IMR-90 (cell line): ENCODE results near the gene RING1. TPM values are rescaled to one million over a fixed set of nuclear protein-coding genes. Genes with fewer than 3 reads are reported as not detected.

Experiments used
- ATAC-seq: fragments of 200-7000 bp; cut with Tn5 transposase; 2 replicates; pipeline ENCODE4 v1.9.1; 2020; ENCODE audit warnings: low read depth, mild to moderate bottlenecking, moderate library complexity
- BruUV-seq: library from RNA; stranded (reverse); fragments of 400-500 nt; replicated peaks from 2 replicates; lab custom pipeline; 2021; lab: Mats Ljungman, UMichigan
- CTCF ChIA-PET: fragments of 300-600 bp; formaldehyde crosslinking; extraction: SDS; loops from one replicate; lab custom pipeline; 2021; ENCODE audit warnings: antibody characterized with exemption; lab: Yijun Ruan, JAX
- POLR2A ChIA-PET: fragments of 300-600 bp; sonication (Branson Sonifier 250); formaldehyde crosslinking; loops from one replicate; lab custom pipeline; 2022; ENCODE audit warnings: antibody characterized with exemption; ENCODE audit not compliant: unreplicated experiment; lab: Charles Lee
- DNase-seq: peaks from one replicate; pipeline ENCODE4 v3.0.0; 2013
- H2AFZ ChIP-seq: replicated peaks from 2 replicates; pipeline ENCODE3; 2013; ENCODE audit warnings: low read length, mild to moderate bottlenecking; ENCODE audit not compliant: poor library complexity
- H2AK5ac ChIP-seq: 2 replicates; pipeline ENCODE4 v1.6.1; 2013; ENCODE audit warnings: low read depth, low read length, inconsistent platforms
- H2AK9ac ChIP-seq: replicated peaks from 2 replicates; pipeline ENCODE3; 2013; ENCODE audit warnings: mild to moderate bottlenecking, low read depth, low read length, moderate library complexity; ENCODE audit not compliant: poor library complexity
- H2BK120ac ChIP-seq: 2 replicates; pipeline ENCODE4 v1.6.1; 2013; ENCODE audit warnings: low read depth, low read length, inconsistent platforms
- H2BK15ac ChIP-seq: 3 replicates; pipeline ENCODE4 v1.6.1; 2013; ENCODE audit warnings: low read depth, low read length, inconsistent platforms
- H2BK20ac ChIP-seq: 2 replicates; pipeline ENCODE4 v1.6.1; 2013; ENCODE audit warnings: low read depth, mild to moderate bottlenecking, inconsistent platforms, low read length, moderate library complexity
- H2BK5ac ChIP-seq: 2 replicates; pipeline ENCODE4 v1.6.1; 2013; ENCODE audit warnings: mild to moderate bottlenecking, low read depth, low read length, inconsistent platforms; ENCODE audit not compliant: poor library complexity, severe bottlenecking
- H3K14ac ChIP-seq: replicated peaks from 2 replicates; pipeline ENCODE4 v1.6.1; 2013; ENCODE audit warnings: low read depth, low read length, inconsistent platforms
- H3K18ac ChIP-seq: 2 replicates; pipeline ENCODE4 v1.6.1; 2013; ENCODE audit warnings: low read depth, low read length, control low read depth
- H3K23ac ChIP-seq: 2 replicates; pipeline ENCODE4 v1.6.1; 2013; ENCODE audit warnings: low read depth, low read length, inconsistent platforms
- H3K27ac ChIP-seq: 2 replicates; pipeline ENCODE4 v1.5.1; 2013; ENCODE audit warnings: mild to moderate bottlenecking, control low read depth, low read length; ENCODE audit not compliant: insufficient read depth
- H3K27me3 ChIP-seq: 2 replicates; pipeline ENCODE4 v1.6.1; 2013; ENCODE audit warnings: low read length; ENCODE audit not compliant: control insufficient read depth, insufficient read depth
- H3K36me3 ChIP-seq: 2 replicates; pipeline ENCODE4 v1.6.1; 2013; ENCODE audit warnings: low read length, mixed read lengths; ENCODE audit not compliant: control insufficient read depth, insufficient read depth
- H3K4ac ChIP-seq: 2 replicates; pipeline ENCODE4 v1.6.1; 2013; ENCODE audit warnings: low read depth, low read length, inconsistent platforms
- H3K4me1 ChIP-seq: 2 replicates; pipeline ENCODE4 v1.6.1; 2013; ENCODE audit warnings: low read length, mixed read lengths; ENCODE audit not compliant: control insufficient read depth, insufficient read depth
- H3K4me2 ChIP-seq: 2 replicates; pipeline ENCODE4 v1.6.1; 2013; ENCODE audit warnings: low read depth, mild to moderate bottlenecking, control low read depth, low read length, moderate library complexity
- H3K4me3 ChIP-seq: 2 replicates; pipeline ENCODE4 v1.5.1; 2013; ENCODE audit warnings: low read depth, mild to moderate bottlenecking, control low read depth, low read length, moderate library complexity; ENCODE audit not compliant: insufficient read depth
- H3K56ac ChIP-seq: 2 replicates; pipeline ENCODE4 v1.6.1; 2013; ENCODE audit warnings: low read length, inconsistent platforms; ENCODE audit not compliant: insufficient read depth; ENCODE audit errors: extremely low read depth
- H3K79me1 ChIP-seq, 2 experiments: 2 replicates each; pipeline ENCODE4 v1.6.1; 2013; ENCODE audit warnings: low read length in 2 of 2, inconsistent platforms in 1 of 2, low read depth in 1 of 2
- H3K9ac ChIP-seq: 2 replicates; pipeline ENCODE4 v1.6.1; 2013; ENCODE audit warnings: low read depth, low read length, control low read depth
- H3K9me1 ChIP-seq: 2 replicates; pipeline ENCODE4 v1.6.1; 2013; ENCODE audit warnings: low read length, inconsistent platforms; ENCODE audit not compliant: insufficient read depth
- H3K9me3 ChIP-seq: 2 replicates; pipeline ENCODE4 v1.6.1; 2013; ENCODE audit warnings: low read length; ENCODE audit not compliant: control insufficient read depth, insufficient read depth
- H4K20me1 ChIP-seq: 2 replicates; pipeline ENCODE4 v1.6.1; 2013; ENCODE audit warnings: low read length, inconsistent platforms; ENCODE audit not compliant: insufficient read depth
- H4K5ac ChIP-seq: 2 replicates; pipeline ENCODE4 v1.6.1; 2013; ENCODE audit warnings: mild to moderate bottlenecking, low read depth, low read length, control low read depth
- H4K8ac ChIP-seq, 2 experiments: 2 replicates each; pipeline ENCODE4 v1.6.1; 2013; ENCODE audit warnings: low read depth in 2 of 2, low read length in 2 of 2, control low read depth in 1 of 2, inconsistent platforms in 1 of 2
- H4K91ac ChIP-seq: 2 replicates; pipeline ENCODE4 v1.6.1; 2013; ENCODE audit warnings: low read depth, low read length, inconsistent platforms; ENCODE audit not compliant: insufficient read depth
- BHLHE40 ChIP-seq: fragments of 150-350 bp; IDR thresholded peaks from 2 replicates; pipeline ENCODE4 v1.6.1; 2016; ENCODE audit warnings: mild to moderate bottlenecking, low read depth, low read length
- CEBPB ChIP-seq: IDR thresholded peaks from 2 replicates; pipeline ENCODE4 v1.6.1; 2012; ENCODE audit warnings: low read depth, low read length, improper control_type of control experiment
- FOS ChIP-seq: fragments of 150-350 bp; IDR thresholded peaks from 2 replicates; pipeline ENCODE4 v1.6.1; 2016; ENCODE audit warnings: low read depth, low read length
- MAFK ChIP-seq: IDR thresholded peaks from 2 replicates; pipeline ENCODE4 v1.6.1; 2012; ENCODE audit warnings: low read depth, low read length, improper control_type of control experiment
- MAZ ChIP-seq: IDR thresholded peaks from 2 replicates; pipeline ENCODE4 v1.6.1; 2012; ENCODE audit warnings: low read depth, mild to moderate bottlenecking, low read length, improper control_type of control experiment, moderate library complexity, borderline replicate concordance
- RFX5 ChIP-seq: IDR thresholded peaks from 2 replicates; pipeline ENCODE4 v1.8.0; 2012; ENCODE audit warnings: low read depth, mild to moderate bottlenecking, low read length, moderate library complexity
- SMC3 ChIP-seq: fragments of 150-350 bp; IDR thresholded peaks from 2 replicates; pipeline ENCODE4 v1.6.1; 2016; ENCODE audit warnings: low read depth, mild to moderate bottlenecking, antibody characterized with exemption, low read length, moderate library complexity
- WGBS, 2 experiments: methylation state at CpG; one replicate each; pipeline versions ENCODE4 v1.1.5 to v1.1.7; 2013; ENCODE audit warnings: missing lambda C conversion rate in 2 of 2; ENCODE audit not compliant: insufficient read length in 1 of 2; ENCODE audit errors: extremely low coverage in 2 of 2; 5-methylcytosine and 5-hydroxymethylcytosine counted together
- dilution Hi-C: fragments of 300-500 bp; cut with HindIII; formaldehyde crosslinking; loops from one replicate; pipeline ENCODE4 v1.14.3; 2018; ENCODE audit warnings: low sequenced_read_pairs; ENCODE audit not compliant: unreplicated experiment
- in situ Hi-C: fragments of 300-500 bp; cut with MboI; formaldehyde crosslinking; loops from 3 replicates; pipeline ENCODE4 v1.14.3; 2019; ENCODE audit warnings: low sequenced_read_pairs, inconsistent platforms, mixed read lengths
- intact Hi-C: fragments of 100-400 bp; cut with micrococcal nuclease; formaldehyde crosslinking; loops from 2 replicates; pipeline ENCODE4 v1.10.0; 2022
- polyA plus RNA-seq, 3 experiments: library from polyadenylated mRNA; depleted of rRNA; stranded (reverse); fragments of >200 nt; gene quantifications; 2 replicates each; pipeline ENCODE4 v1.2.3, GENCODE V29; 2012; ENCODE audit warnings: low replicate concordance in 1 of 3
- total RNA-seq: library from RNA; depleted of rRNA; stranded (reverse); fragments of >200 nt; gene quantifications from 2 replicates; pipeline ENCODE4 v1.2.3, GENCODE V29; 2012
- TF ChIP-seq, protein P1 (sequence below): fragments of 150-350 bp; IDR thresholded peaks from 2 replicates; pipeline ENCODE4 v1.6.1; 2017; ENCODE audit warnings: mild to moderate bottlenecking, antibody characterized with exemption, low read length, low read depth

Gene RING1
- total and polyA plus RNA-seq, 2 of the 4 experiments (the other 2 are of a cell fraction): 14.9 to 40.8 TPM

DNA sequence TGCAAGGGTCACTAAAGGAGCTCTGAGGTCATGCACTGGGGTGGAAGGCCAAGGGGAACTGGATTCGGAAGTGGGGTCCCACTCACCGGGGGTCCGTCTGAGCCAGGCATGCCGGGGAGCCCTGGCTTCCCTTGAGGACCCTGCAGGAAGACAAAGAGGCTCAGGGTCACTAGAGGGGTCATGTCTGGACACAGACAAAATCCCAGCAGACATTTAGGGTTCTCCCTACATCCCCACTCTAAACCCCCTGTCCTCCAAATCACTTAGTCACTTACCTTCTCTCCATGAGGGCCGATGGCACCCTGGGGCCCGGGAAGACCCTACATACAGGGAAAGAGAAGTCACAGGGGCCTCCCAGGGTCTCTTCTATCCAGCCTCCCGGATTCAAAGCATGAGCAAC lies 31.4 kb upstream of the RING1 start:
- Histone ChIP-seq H3K36me3 (no peaks in the 10 kb centered on the region), H3K18ac (no peak overlapping the region), H3K27ac (no peak overlapping the region), H2BK15ac (no peak overlapping the region), H3K23ac (no peak overlapping the region), H2AK5ac (no peak overlapping the region), H3K9me3 (no peaks in the 10 kb centered on the region), H3K27me3 (peaks cover 16% of the 10 kb centered on the region), H4K20me1 (no peaks in the 10 kb centered on the region), H3K9me1 (no peaks in the 10 kb centered on the region), H3K14ac (no peak overlapping the region), H3K4me3 (no peak overlapping the region), H3K4ac (no peak overlapping the region), H3K56ac (no peak overlapping the region), H3K4me2 (no peak overlapping the region), H2BK20ac (no peak overlapping the region), H4K91ac (no peak overlapping the region), H3K9ac (no peak overlapping the region), H4K5ac (no peak overlapping the region), H3K79me1 (no peaks in the 10 kb centered on the region), H3K4me1 (no peaks in the 10 kb centered on the region), H2BK5ac (no peak overlapping the region), H2AK9ac (no peak overlapping the region), H2AFZ (no peak overlapping the region), H4K8ac (no peak overlapping the region), H2BK120ac (no peak overlapping the region)
- CTCF ChIA-PET: no interaction called here
- dilution Hi-C loops: no loop called here
- intact Hi-C loops: no loop called here
- WGBS, 2 experiments: 77% methylated on average over 4 of the region's 7 CpGs; no CpG with 5 or more reads in 1 of the 2 experiments
- in situ Hi-C loops: no loop called here
- POLR2A ChIA-PET: no interaction called here
- DNase-seq (no peak), ATAC-seq (no peak)
- BruUV-seq: no TSS peak
- TF ChIP-seq, protein P1, sequence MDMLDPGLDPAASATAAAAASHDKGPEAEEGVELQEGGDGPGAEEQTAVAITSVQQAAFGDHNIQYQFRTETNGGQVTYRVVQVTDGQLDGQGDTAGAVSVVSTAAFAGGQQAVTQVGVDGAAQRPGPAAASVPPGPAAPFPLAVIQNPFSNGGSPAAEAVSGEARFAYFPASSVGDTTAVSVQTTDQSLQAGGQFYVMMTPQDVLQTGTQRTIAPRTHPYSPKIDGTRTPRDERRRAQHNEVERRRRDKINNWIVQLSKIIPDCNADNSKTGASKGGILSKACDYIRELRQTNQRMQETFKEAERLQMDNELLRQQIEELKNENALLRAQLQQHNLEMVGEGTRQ: no peak
- no peak for TF ChIP-seq SMC3
- no peak for TF ChIP-seq CEBPB
- TF ChIP-seq RFX5: no peak
- no peak for TF ChIP-seq MAFK
- no peak for TF ChIP-seq FOS
- no peak for TF ChIP-seq MAZ
- no peak for TF ChIP-seq BHLHE40
